ENCODE data around the gene ICE1.
A peak's percentile ranks its signal among the peaks of the same experiment; 100 is the strongest.

ICE1 gene

GRCh38 chr5:5401095-5401494 lies 21.4 kb upstream of the ICE1 start:
- no peaks in the 10 kb centered on the region for H3K4me1 ChIP-seq (ENCODE audit: control insufficient read depth in 2 of 2, insufficient read depth in 1 of 2, low read depth in 1 of 2, low read length in 2 of 2)
- H2AFZ ChIP-seq (ENCODE audit: low read length): no peak overlapping the region
- H3K9me3 ChIP-seq (replicated peaks in 1 of 2; ENCODE audit: control insufficient read depth in 2 of 2, insufficient read depth in 1 of 2, low read depth in 1 of 2, low read length in 2 of 2): peaks cover 0 to 7% of the 10 kb centered on the region in 2 donors
- no peak overlapping the region for H3K4me3 ChIP-seq (ENCODE audit: low read length in 2 of 2)
- H3K36me3 ChIP-seq (replicated peaks in 1 of 2; ENCODE audit: control insufficient read depth in 2 of 2, insufficient read depth in 2 of 2, low read length in 2 of 2): no peaks in the 10 kb centered on the region
- H3K9ac ChIP-seq (ENCODE audit: low read depth, low read length, poor library complexity): no peak overlapping the region
- H2BK12ac ChIP-seq (ENCODE audit: low read length): no peak overlapping the region
- no CpG with 5 or more reads among the region's 8 CpGs for WGBS, 2 donors (ENCODE audit: extremely low coverage in 2 of 2, insufficient read length in 2 of 2, insufficient replicate concordance in 1 of 2)
- no peak overlapping the region for H3K27ac ChIP-seq (replicated peaks; ENCODE audit: low read length)
- H4K8ac ChIP-seq (ENCODE audit: low read depth, low read length): no peak overlapping the region
- H4K91ac ChIP-seq (ENCODE audit: low read depth, low read length, poor library complexity): no peak overlapping the region
- no peak overlapping the region for H2BK120ac ChIP-seq (ENCODE audit: low read depth, low read length)
- H2BK5ac ChIP-seq (ENCODE audit: low read length): no peak overlapping the region
- no peak overlapping the region for H3K18ac ChIP-seq (ENCODE audit: low read length)
- H3K79me1 ChIP-seq (ENCODE audit: low read depth, low read length): no peaks in the 10 kb centered on the region
- DNase-seq (ENCODE audit: low spot score): no peak
- H2AK5ac ChIP-seq (ENCODE audit: low read depth, low read length): no peak overlapping the region
- no peak overlapping the region for H3K14ac ChIP-seq (ENCODE audit: low read length)
- H3K4ac ChIP-seq (ENCODE audit: low read length): no peak overlapping the region
- H2BK15ac ChIP-seq (ENCODE audit: low read length): no peak overlapping the region
- H3K4me2 ChIP-seq (ENCODE audit: insufficient read depth, low read length, poor library complexity, severe bottlenecking): no peak overlapping the region
- H3K27me3 ChIP-seq (ENCODE audit: control insufficient read depth in 3 of 3, insufficient read depth in 3 of 3, low read depth in 1 of 3, low read length in 3 of 3): no peaks in the 10 kb centered on the region
- no peak overlapping the region for H3K23ac ChIP-seq (ENCODE audit: low read depth, low read length, poor library complexity)

- Histone ChIP-seq H4K8ac (ENCODE audit: low read depth, low read length) (no peak overlapping the region), H3K4me2 (ENCODE audit: insufficient read depth, low read length, poor library complexity, severe bottlenecking) (no peak overlapping the region), H3K9me3 (replicated peaks in 1 of 2; ENCODE audit: control insufficient read depth in 2 of 2, insufficient read depth in 1 of 2, low read depth in 1 of 2, low read length in 2 of 2) (peaks cover 4 to 10% of the 10 kb centered on the region in 2 donors), H3K14ac (ENCODE audit: low read length) (no peak overlapping the region), H3K23ac (ENCODE audit: low read depth, low read length, poor library complexity) (no peak overlapping the region), H3K27me3 (ENCODE audit: control insufficient read depth in 3 of 3, insufficient read depth in 3 of 3, low read depth in 1 of 3, low read length in 3 of 3) (no peaks in the 10 kb centered on the region), H2BK5ac (ENCODE audit: low read length) (no peak overlapping the region), H3K36me3 (replicated peaks in 1 of 2; ENCODE audit: control insufficient read depth in 2 of 2, insufficient read depth in 2 of 2, low read length in 2 of 2) (peaks cover 0 to 2% of the 10 kb centered on the region in 2 donors), H3K27ac (replicated peaks; ENCODE audit: low read length) (no peak overlapping the region), H3K4me1 (ENCODE audit: control insufficient read depth in 2 of 2, insufficient read depth in 1 of 2, low read depth in 1 of 2, low read length in 2 of 2) (no peaks in the 10 kb centered on the region), H2BK120ac (ENCODE audit: low read depth, low read length) (no peak overlapping the region), H3K18ac (ENCODE audit: low read length) (no peak overlapping the region), H3K4me3 (ENCODE audit: low read length in 2 of 2) (no peak overlapping the region), H3K4ac (ENCODE audit: low read length) (no peak overlapping the region), H2AFZ (ENCODE audit: low read length) (peak overlapping the region; percentile 8), H2BK15ac (ENCODE audit: low read length) (no peak overlapping the region), H4K91ac (ENCODE audit: low read depth, low read length, poor library complexity) (no peak overlapping the region), H3K9ac (ENCODE audit: low read depth, low read length, poor library complexity) (no peak overlapping the region), H3K79me1 (ENCODE audit: low read depth, low read length) (no peaks in the 10 kb centered on the region), H2AK5ac (ENCODE audit: low read depth, low read length) (no peak overlapping the region), H2BK12ac (ENCODE audit: low read length) (no peak overlapping the region)
- no peak for DNase-seq (ENCODE audit: low spot score)
- WGBS, 2 donors (ENCODE audit: extremely low coverage in 2 of 2, insufficient read length in 2 of 2, insufficient replicate concordance in 1 of 2): no CpG with 5 or more reads among the region's 4 CpGs
Measured at GRCh38 chr5:5403741-5404140, 18.7 kb upstream of the ICE1 start.

GRCh38 chr5:5404381-5404780 lies 18.1 kb upstream of the ICE1 start:
- H3K4me3 ChIP-seq (ENCODE audit: low read length in 2 of 2): no peak overlapping the region
- no peak overlapping the region for H2AFZ ChIP-seq (ENCODE audit: low read length)
- no peak overlapping the region for H4K8ac ChIP-seq (ENCODE audit: low read depth, low read length)
- no CpG with 5 or more reads among the region's 5 CpGs for WGBS, 2 donors (ENCODE audit: extremely low coverage in 2 of 2, insufficient read length in 2 of 2, insufficient replicate concordance in 1 of 2)
- no peak overlapping the region for H3K18ac ChIP-seq (ENCODE audit: low read length)
- H3K27ac ChIP-seq (replicated peaks; ENCODE audit: low read length): no peak overlapping the region
- H2BK120ac ChIP-seq (ENCODE audit: low read depth, low read length): no peak overlapping the region
- no peak overlapping the region for H3K9ac ChIP-seq (ENCODE audit: low read depth, low read length, poor library complexity)
- H3K36me3 ChIP-seq (replicated peaks in 1 of 2; ENCODE audit: control insufficient read depth in 2 of 2, insufficient read depth in 2 of 2, low read length in 2 of 2): peaks cover 0 to 2% of the 10 kb centered on the region in 2 donors
- no peaks in the 10 kb centered on the region for H3K4me1 ChIP-seq (ENCODE audit: control insufficient read depth in 2 of 2, insufficient read depth in 1 of 2, low read depth in 1 of 2, low read length in 2 of 2)
- H2AK5ac ChIP-seq (ENCODE audit: low read depth, low read length): no peak overlapping the region
- no peak overlapping the region for H3K23ac ChIP-seq (ENCODE audit: low read depth, low read length, poor library complexity)
- no peaks in the 10 kb centered on the region for H3K79me1 ChIP-seq (ENCODE audit: low read depth, low read length)
- H3K4me2 ChIP-seq (ENCODE audit: insufficient read depth, low read length, poor library complexity, severe bottlenecking): no peak overlapping the region
- no peak overlapping the region for H3K4ac ChIP-seq (ENCODE audit: low read length)
- H2BK15ac ChIP-seq (ENCODE audit: low read length): no peak overlapping the region
- DNase-seq (ENCODE audit: low spot score): no peak
- peaks cover 9 to 13% of the 10 kb centered on the region in 2 donors for H3K9me3 ChIP-seq (replicated peaks in 1 of 2; ENCODE audit: control insufficient read depth in 2 of 2, insufficient read depth in 1 of 2, low read depth in 1 of 2, low read length in 2 of 2)
- H4K91ac ChIP-seq (ENCODE audit: low read depth, low read length, poor library complexity): no peak overlapping the region
- no peak overlapping the region for H3K14ac ChIP-seq (ENCODE audit: low read length)
- no peak overlapping the region for H2BK12ac ChIP-seq (ENCODE audit: low read length)
- no peak overlapping the region for H2BK5ac ChIP-seq (ENCODE audit: low read length)
- no peaks in the 10 kb centered on the region for H3K27me3 ChIP-seq (ENCODE audit: control insufficient read depth in 3 of 3, insufficient read depth in 3 of 3, low read depth in 1 of 3, low read length in 3 of 3)

GRCh38 chr5:5405441-5405840 lies 17.0 kb upstream of the ICE1 start:
- Histone ChIP-seq H3K36me3 (replicated peaks in 1 of 2; ENCODE audit: control insufficient read depth in 2 of 2, insufficient read depth in 2 of 2, low read length in 2 of 2) (peaks cover 0 to 2% of the 10 kb centered on the region in 2 donors), H2BK120ac (ENCODE audit: low read depth, low read length) (no peak overlapping the region), H2BK12ac (ENCODE audit: low read length) (no peak overlapping the region), H2AFZ (ENCODE audit: low read length) (no peak overlapping the region), H3K14ac (ENCODE audit: low read length) (no peak overlapping the region), H4K91ac (ENCODE audit: low read depth, low read length, poor library complexity) (no peak overlapping the region), H3K9ac (ENCODE audit: low read depth, low read length, poor library complexity) (no peak overlapping the region), H2AK5ac (ENCODE audit: low read depth, low read length) (no peak overlapping the region), H3K18ac (ENCODE audit: low read length) (no peak overlapping the region), H3K4me1 (ENCODE audit: control insufficient read depth in 2 of 2, insufficient read depth in 1 of 2, low read depth in 1 of 2, low read length in 2 of 2) (no peaks in the 10 kb centered on the region), H3K23ac (ENCODE audit: low read depth, low read length, poor library complexity) (no peak overlapping the region), H3K27me3 (ENCODE audit: control insufficient read depth in 3 of 3, insufficient read depth in 3 of 3, low read depth in 1 of 3, low read length in 3 of 3) (no peaks in the 10 kb centered on the region), H3K79me1 (ENCODE audit: low read depth, low read length) (no peaks in the 10 kb centered on the region), H3K4me2 (ENCODE audit: insufficient read depth, low read length, poor library complexity, severe bottlenecking) (no peak overlapping the region), H4K8ac (ENCODE audit: low read depth, low read length) (no peak overlapping the region), H3K9me3 (replicated peaks in 1 of 2; ENCODE audit: control insufficient read depth in 2 of 2, insufficient read depth in 1 of 2, low read depth in 1 of 2, low read length in 2 of 2) (peaks cover 13 to 14% of the 10 kb centered on the region in 2 donors), H3K4ac (ENCODE audit: low read length) (no peak overlapping the region), H3K27ac (replicated peaks; ENCODE audit: low read length) (no peak overlapping the region), H3K4me3 (ENCODE audit: low read length in 2 of 2) (no peak overlapping the region), H2BK5ac (ENCODE audit: low read length) (no peak overlapping the region), H2BK15ac (ENCODE audit: low read length) (no peak overlapping the region)
- DNase-seq (ENCODE audit: low spot score): no peak
- WGBS, 2 donors (ENCODE audit: extremely low coverage in 2 of 2, insufficient read length in 2 of 2, insufficient replicate concordance in 1 of 2): no CpG with 5 or more reads among the region's 1 CpG

All from neuronal stem cell (in vitro differentiated cells).